Aortic smooth muscle cell (primary cell): ENCODE data around the gene AGTPBP1. TPM values are rescaled to one million over a fixed set of nuclear protein-coding genes. Genes with fewer than 3 reads are reported as not detected.

Experiments
- total RNA-seq: library from RNA; depleted of rRNA; stranded (reverse); fragments of >200 nt; gene quantifications from 2 replicates; pipeline ENCODE4 v1.2.3, GENCODE V29; 2014

Gene AGTPBP1
- total RNA-seq, result 15.6 and 22.3 TPM in 2 replicates

GRCh38 chr9:85741875-85742596, at the start of gene AGTPBP1:
AGTPBP1 (minus strand) TSS chr9:85741954; CDS start chr9:85712533, 29,421 bp downstream.

Other genes starting within 250 kb of the AGTPBP1 start
- gene NAA35, start 199.2 kb upstream of the AGTPBP1 start, total RNA-seq, result 19.2 and 22.7 TPM in 2 replicates